ENCODE data around the gene NBPF3.

DNA sequence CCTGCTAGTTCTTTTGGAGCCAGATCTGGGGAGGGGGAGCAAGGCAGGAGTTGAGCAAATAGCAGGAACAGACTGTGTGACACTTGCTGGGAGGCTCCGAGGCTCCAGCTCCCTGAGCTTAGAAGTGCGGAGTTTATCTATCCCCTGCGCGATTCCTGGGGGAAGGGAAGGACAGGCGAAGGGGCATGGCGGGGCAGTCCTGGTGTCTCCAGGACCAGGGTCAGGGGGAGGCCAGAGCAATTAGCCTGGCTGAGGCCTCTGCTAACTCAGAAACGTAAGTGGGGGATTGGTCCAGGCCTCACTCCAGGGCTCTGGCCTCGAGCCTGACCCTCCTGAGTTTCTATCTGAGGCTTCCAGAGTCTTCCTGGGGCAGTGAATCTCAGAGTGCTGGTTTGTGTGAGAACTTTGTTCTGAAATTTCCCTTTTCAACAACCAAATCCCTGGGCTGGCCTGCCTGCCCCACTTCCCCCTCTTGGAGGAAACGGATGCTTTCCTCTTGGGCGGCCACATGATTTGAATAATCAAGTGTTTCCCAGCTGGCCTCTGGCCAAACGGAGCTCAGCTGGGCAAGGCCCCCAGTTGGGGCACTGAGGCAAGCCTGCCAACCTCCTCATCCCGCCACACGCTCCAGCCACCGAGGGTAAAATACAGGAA, 84.9 kb downstream of the NBPF3 start:
- TF ChIP-seq, protein P1, sequence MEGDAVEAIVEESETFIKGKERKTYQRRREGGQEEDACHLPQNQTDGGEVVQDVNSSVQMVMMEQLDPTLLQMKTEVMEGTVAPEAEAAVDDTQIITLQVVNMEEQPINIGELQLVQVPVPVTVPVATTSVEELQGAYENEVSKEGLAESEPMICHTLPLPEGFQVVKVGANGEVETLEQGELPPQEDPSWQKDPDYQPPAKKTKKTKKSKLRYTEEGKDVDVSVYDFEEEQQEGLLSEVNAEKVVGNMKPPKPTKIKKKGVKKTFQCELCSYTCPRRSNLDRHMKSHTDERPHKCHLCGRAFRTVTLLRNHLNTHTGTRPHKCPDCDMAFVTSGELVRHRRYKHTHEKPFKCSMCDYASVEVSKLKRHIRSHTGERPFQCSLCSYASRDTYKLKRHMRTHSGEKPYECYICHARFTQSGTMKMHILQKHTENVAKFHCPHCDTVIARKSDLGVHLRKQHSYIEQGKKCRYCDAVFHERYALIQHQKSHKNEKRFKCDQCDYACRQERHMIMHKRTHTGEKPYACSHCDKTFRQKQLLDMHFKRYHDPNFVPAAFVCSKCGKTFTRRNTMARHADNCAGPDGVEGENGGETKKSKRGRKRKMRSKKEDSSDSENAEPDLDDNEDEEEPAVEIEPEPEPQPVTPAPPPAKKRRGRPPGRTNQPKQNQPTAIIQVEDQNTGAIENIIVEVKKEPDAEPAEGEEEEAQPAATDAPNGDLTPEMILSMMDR (conservative IDR thresholded peaks at IDR 0.05), result no peak
- TF ChIP-seq ZFX (IDR thresholded peaks at IDR 0.05), result no peak

Data from C4-2B (cell line).